ENCODE results near the gene ACSM2B.

DNA sequence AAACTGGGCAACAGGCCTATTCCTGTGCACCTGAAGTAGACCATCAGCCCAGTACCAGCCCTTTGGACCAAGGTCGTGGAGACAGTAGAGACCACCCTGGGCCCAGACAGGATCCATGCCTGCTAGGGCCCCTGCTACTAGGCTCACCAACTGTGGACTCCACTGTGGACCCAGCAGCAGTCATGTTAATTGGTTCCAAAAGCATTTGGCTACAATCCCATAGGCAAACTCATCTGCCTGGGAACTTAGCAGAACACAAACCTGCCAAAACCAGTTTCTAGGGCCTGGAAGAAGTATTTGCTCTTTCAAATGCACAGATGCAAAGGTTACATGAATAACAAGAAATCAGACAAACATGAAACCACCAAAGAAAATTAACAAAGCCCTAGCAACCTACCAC lies 71.7 kb downstream of the ACSM2B start:
- TF ChIP-seq, protein P1, sequence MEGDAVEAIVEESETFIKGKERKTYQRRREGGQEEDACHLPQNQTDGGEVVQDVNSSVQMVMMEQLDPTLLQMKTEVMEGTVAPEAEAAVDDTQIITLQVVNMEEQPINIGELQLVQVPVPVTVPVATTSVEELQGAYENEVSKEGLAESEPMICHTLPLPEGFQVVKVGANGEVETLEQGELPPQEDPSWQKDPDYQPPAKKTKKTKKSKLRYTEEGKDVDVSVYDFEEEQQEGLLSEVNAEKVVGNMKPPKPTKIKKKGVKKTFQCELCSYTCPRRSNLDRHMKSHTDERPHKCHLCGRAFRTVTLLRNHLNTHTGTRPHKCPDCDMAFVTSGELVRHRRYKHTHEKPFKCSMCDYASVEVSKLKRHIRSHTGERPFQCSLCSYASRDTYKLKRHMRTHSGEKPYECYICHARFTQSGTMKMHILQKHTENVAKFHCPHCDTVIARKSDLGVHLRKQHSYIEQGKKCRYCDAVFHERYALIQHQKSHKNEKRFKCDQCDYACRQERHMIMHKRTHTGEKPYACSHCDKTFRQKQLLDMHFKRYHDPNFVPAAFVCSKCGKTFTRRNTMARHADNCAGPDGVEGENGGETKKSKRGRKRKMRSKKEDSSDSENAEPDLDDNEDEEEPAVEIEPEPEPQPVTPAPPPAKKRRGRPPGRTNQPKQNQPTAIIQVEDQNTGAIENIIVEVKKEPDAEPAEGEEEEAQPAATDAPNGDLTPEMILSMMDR (IDR thresholded peaks at IDR 0.05), result no peak
- TF ChIP-seq POLR2A (IDR thresholded peaks at IDR 0.05), result no peak

All from adrenal gland (tissue), 5 donors.